Measurements from ENCODE around the gene SLC30A2. TPM values are rescaled to one million over a fixed set of nuclear protein-coding genes. Genes with fewer than 3 reads are reported as not detected.

The SLC30A2 gene
- total and polyA plus RNA-seq, 10 donors, result not detected

GRCh38 chr1:26020330-26020768 lies 25.6 kb downstream of the SLC30A2 start:
- intact Hi-C loops (cut with DNase I; ENCODE audit: low total_unique reads), result no loop called here
- peaks cover 4 to 53% (median 35%) of the 10 kb centered on the region in 6 donors for H3K4me1 ChIP-seq
- peak overlapping the region in 6 of 8 donors; percentile 53 to 72 (median 62) for H3K27ac ChIP-seq
- no peaks in the 10 kb centered on the region for H3K36me3 ChIP-seq
- H3K4me3 ChIP-seq, result no peak overlapping the region
- DNase-seq, result no peak
- no peaks in the 10 kb centered on the region for H3K27me3 ChIP-seq (replicated peaks in 1 of 7)
- 67 to 80% (median 78%) methylated on average over 6 of the region's 6 CpGs for WGBS, 5 donors
- H3K9me3 ChIP-seq, result no peaks in the 10 kb centered on the region
- TF ChIP-seq POLR2AphosphoS5 (IDR thresholded peaks at IDR 0.05) (peak in 2 of 3 donors; percentile 36 to 69), CTCF (IDR thresholded peaks at IDR 0.05 in 8 of 11, conservative IDR thresholded peaks at IDR 0.05 in 3 of 11) (no peak)

GRCh38 chr1:26019641-26020315 lies 26.1 kb downstream of the SLC30A2 start:
- no peak for TF ChIP-seq POLR2A (IDR thresholded peaks at IDR 0.05)
- no peak for TF ChIP-seq POLR2AphosphoS5 (IDR thresholded peaks at IDR 0.05)
- TF ChIP-seq CTCF (IDR thresholded peaks at IDR 0.05 in 8 of 11, conservative IDR thresholded peaks at IDR 0.05 in 3 of 11), result no peak
- no peak for DNase-seq
- Histone ChIP-seq H3K4me1 (peaks cover 4 to 58% (median 38%) of the 10 kb centered on the region in 6 donors), H3K9me3 (no peaks in the 10 kb centered on the region), H3K4me3 (no peak overlapping the region), H3K27ac (peak overlapping the region in 6 of 8 donors; percentile 53 to 72 (median 62)), H3K27me3 (replicated peaks in 1 of 7) (no peaks in the 10 kb centered on the region), H3K36me3 (no peaks in the 10 kb centered on the region)
- intact Hi-C loops (cut with DNase I; ENCODE audit: low total_unique reads), result no loop called here
- WGBS, 5 donors, result 57 to 64% (median 61%) methylated on average over 8 of the region's 8 CpGs

GRCh38 chr1:26017606-26018005 lies 28.3 kb downstream of the SLC30A2 start:
- Histone ChIP-seq H3K27ac (peak overlapping the region in 2 of 8 donors; percentile 1 to 65), H3K27me3 (replicated peaks in 1 of 7) (no peaks in the 10 kb centered on the region), H3K4me1 (peaks cover 4 to 61% (median 38%) of the 10 kb centered on the region in 6 donors), H3K9me3 (no peaks in the 10 kb centered on the region), H3K4me3 (no peak overlapping the region), H3K36me3 (no peaks in the 10 kb centered on the region)
- DNase-seq, result no peak
- no peak for TF ChIP-seq CTCF (IDR thresholded peaks at IDR 0.05 in 8 of 11, conservative IDR thresholded peaks at IDR 0.05 in 3 of 11)
- TF ChIP-seq POLR2AphosphoS5 (IDR thresholded peaks at IDR 0.05), result no peak
- no peak for TF ChIP-seq POLR2A (IDR thresholded peaks at IDR 0.05)
- intact Hi-C loops (cut with DNase I; ENCODE audit: low total_unique reads), result no loop called here
- 63 to 81% (median 74%) methylated on average over 4 to 6 of the region's 6 CpGs for WGBS, 5 donors

DNA sequence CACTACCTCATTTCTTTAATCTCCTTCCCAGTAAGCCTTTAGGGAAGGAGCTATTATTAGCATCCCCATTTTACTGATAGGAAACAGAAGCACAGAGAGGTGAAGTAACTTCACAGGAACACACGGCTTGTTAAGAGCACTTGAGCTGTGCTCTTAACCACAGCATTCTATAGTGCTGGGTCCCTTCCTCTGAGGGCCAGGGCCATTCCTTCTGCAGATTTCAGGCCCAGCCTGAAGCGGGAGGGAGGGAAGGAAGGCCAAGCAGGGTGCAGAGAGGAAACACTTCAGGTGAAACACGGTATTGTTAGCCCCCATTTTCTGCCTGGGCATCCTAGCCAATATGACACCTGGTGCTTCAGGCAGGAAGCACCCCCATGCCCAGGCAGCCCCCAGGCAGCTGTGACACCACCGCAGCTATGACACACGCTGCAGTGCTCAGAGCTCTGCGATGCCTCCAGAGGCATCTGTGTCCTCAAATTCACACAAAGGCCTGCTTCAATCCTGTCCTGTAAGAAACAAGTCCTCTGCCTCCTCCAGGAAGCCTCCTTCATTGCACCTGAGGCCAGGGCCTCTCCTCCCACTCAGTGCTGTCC lies 28.9 kb downstream of the SLC30A2 start:
- Histone ChIP-seq H3K4me1 (peaks cover 4 to 61% (median 38%) of the 10 kb centered on the region in 6 donors), H3K27me3 (replicated peaks in 1 of 7) (no peaks in the 10 kb centered on the region), H3K27ac (peak overlapping the region in 2 of 8 donors; percentile 29 to 65), H3K36me3 (no peaks in the 10 kb centered on the region), H3K4me3 (no peak overlapping the region), H3K9me3 (no peaks in the 10 kb centered on the region)
- peak; percentile 33 for DNase-seq
- 51 to 61% (median 54%) methylated on average over 6 of the region's 6 CpGs for WGBS, 5 donors
- no peak for TF ChIP-seq CTCF (IDR thresholded peaks at IDR 0.05 in 8 of 11, conservative IDR thresholded peaks at IDR 0.05 in 3 of 11)
- no peak for TF ChIP-seq POLR2AphosphoS5 (IDR thresholded peaks at IDR 0.05)
- no peak for TF ChIP-seq POLR2A (IDR thresholded peaks at IDR 0.05)
- intact Hi-C loops (cut with DNase I; ENCODE audit: low total_unique reads), result no loop called here

Measured in spleen (tissue), 11 donors.